Body of pancreas (tissue), 4 donors: ENCODE data around the gene GSDME. TPM values are rescaled to one million over a fixed set of nuclear protein-coding genes. Genes with fewer than 3 reads are reported as not detected.

Experiments used
- ATAC-seq: fragments of 150-250 bp; one replicate; pipeline ENCODE4 v1.9.1; 2016
- DNase-seq, 4 donors: peaks; one replicate each; pipeline ENCODE4 v3.0.0-alpha.2; 2019
- H3K27ac ChIP-seq, 4 donors: fragments of 200-600 bp; sonication (generic); 1 replicate in 3 of 4; 2 replicates in 1 of 4; pipeline versions ENCODE4 v1.5.1 to v1.6.1; 2016 to 2019; ENCODE audit warnings: mild to moderate bottlenecking in 1 of 4, mixed read lengths in 1 of 4, moderate library complexity in 1 of 4
- H3K27me3 ChIP-seq, 2 donors: fragments of 200-600 bp; sonication (generic); one replicate each; pipeline ENCODE4 v1.6.0; 2016; ENCODE audit warnings: mild to moderate bottlenecking in 1 of 2
- H3K36me3 ChIP-seq, 2 donors: fragments of 200-600 bp; sonication (generic); replicated peaks in 1 of 2; 2 replicates each; pipeline ENCODE4 v1.5.1; 2016; ENCODE audit warnings: low read depth in 2 of 2; ENCODE audit not compliant: insufficient read depth in 1 of 2
- H3K4me1 ChIP-seq: fragments of 200-600 bp; sonication (generic); one replicate; pipeline ENCODE4 v1.6.0; 2016
- H3K4me3 ChIP-seq, 2 donors: fragments of 200-600 bp; sonication (generic); 1 replicate in 1 of 2; 2 replicates in 1 of 2; pipeline ENCODE4 v1.5.1; 2016 to 2019
- H3K9me3 ChIP-seq, 3 donors: fragments of 200-600 bp; sonication (generic); 1 replicate in 2 of 3; 2 replicates in 1 of 3; pipeline ENCODE4 v1.5.1; 2016
- POLR2A ChIP-seq, 3 donors: fragments of 450-650 bp; IDR thresholded peaks; one replicate each; pipeline ENCODE4 v1.6.1; 2016; ENCODE audit warnings: antibody characterized with exemption in 3 of 3, mild to moderate bottlenecking in 2 of 3
- WGBS, 2 donors: methylation state at CpG; one replicate each; pipeline ENCODE4 v1.1.5; 2017; 5-methylcytosine and 5-hydroxymethylcytosine counted together
- intact Hi-C: fragments of 100-400 bp; cut with DNase I; formaldehyde crosslinking; loops from one replicate; pipeline ENCODE4 v1.15.1; 2023
- total RNA-seq, 2 donors: library from RNA; depleted of rRNA; stranded (reverse); fragments of >200 nt; gene quantifications; one replicate each; pipeline ENCODE4 v1.1.0, GENCODE V29; 2016
- TF ChIP-seq, protein P1 (sequence below), 7 experiments: fragments of 450-650 bp in 4 of 7; fragments of 200-600 bp in 3 of 7; sonication (generic) in 3 of 7; IDR thresholded peaks; one replicate each; pipeline ENCODE4 v1.5.1; 2016 to 2019; ENCODE audit warnings: antibody characterized with exemption in 7 of 7

The GSDME gene
- total RNA-seq, 2 donors from 2014 or later: 3.6 to 5.3 TPM

GRCh38 chr7:24700521-24701260 lies 56.6 kb downstream of the GSDME start:
- 67 to 74% methylated on average over 9 of the region's 9 CpGs for WGBS, 2 donors
- Histone ChIP-seq H3K9me3 (no peaks in the 10 kb centered on the region), H3K27me3 (no peaks in the 10 kb centered on the region), H3K27ac (no peak overlapping the region), H3K4me1 (no peaks in the 10 kb centered on the region), H3K36me3 (no peaks in the 10 kb centered on the region), H3K4me3 (no peak overlapping the region)
- ATAC-seq: no peak
- DNase-seq: no peak
- TF ChIP-seq POLR2A (IDR thresholded peaks at IDR 0.05): no peak
- TF ChIP-seq, protein P1, sequence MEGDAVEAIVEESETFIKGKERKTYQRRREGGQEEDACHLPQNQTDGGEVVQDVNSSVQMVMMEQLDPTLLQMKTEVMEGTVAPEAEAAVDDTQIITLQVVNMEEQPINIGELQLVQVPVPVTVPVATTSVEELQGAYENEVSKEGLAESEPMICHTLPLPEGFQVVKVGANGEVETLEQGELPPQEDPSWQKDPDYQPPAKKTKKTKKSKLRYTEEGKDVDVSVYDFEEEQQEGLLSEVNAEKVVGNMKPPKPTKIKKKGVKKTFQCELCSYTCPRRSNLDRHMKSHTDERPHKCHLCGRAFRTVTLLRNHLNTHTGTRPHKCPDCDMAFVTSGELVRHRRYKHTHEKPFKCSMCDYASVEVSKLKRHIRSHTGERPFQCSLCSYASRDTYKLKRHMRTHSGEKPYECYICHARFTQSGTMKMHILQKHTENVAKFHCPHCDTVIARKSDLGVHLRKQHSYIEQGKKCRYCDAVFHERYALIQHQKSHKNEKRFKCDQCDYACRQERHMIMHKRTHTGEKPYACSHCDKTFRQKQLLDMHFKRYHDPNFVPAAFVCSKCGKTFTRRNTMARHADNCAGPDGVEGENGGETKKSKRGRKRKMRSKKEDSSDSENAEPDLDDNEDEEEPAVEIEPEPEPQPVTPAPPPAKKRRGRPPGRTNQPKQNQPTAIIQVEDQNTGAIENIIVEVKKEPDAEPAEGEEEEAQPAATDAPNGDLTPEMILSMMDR (IDR thresholded peaks at IDR 0.05): no peak
- intact Hi-C loops: no loop called here

DNA sequence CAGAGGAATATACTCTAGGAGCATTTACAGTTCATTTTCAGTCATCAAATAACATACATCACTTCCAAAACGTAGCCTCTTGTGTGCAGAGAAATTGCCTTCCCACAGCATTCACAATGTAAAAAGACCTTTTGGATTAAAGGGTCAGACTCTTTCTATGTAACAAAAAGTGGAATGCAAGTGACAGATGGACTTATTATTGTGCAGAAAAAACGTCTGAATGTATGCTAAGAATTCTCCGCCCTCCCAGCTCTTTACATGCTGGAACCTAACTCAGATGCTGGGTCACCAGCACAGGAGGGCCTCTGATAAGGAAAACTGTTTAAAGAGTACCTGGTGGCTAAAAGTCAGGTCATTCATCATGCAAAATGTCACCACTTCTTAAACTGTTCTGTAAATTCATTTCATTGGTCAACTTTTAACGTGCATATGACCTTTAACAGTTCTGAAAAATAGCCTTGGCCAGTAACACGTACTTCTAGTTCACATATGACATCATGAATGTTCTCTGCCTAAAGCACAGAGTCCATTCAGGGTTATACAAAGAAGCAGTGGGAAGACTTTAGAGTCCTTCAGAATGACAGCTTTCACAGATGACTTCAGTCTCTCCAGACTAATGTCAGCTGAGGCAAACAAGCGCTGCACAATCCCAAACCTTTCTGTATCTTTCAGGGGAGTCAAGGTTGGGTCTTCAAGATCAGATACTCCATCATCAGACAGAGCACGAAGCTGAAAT lies 58.6 kb downstream of the GSDME start:
- H3K27ac ChIP-seq: no peak overlapping the region
- H3K4me3 ChIP-seq: no peak overlapping the region
- no peaks in the 10 kb centered on the region for H3K4me1 ChIP-seq
- H3K36me3 ChIP-seq: no peaks in the 10 kb centered on the region
- no peak for ATAC-seq
- WGBS, 2 donors: 75 to 84% methylated on average over 7 of the region's 7 CpGs
- DNase-seq: no peak
- no peaks in the 10 kb centered on the region for H3K9me3 ChIP-seq
- TF ChIP-seq POLR2A (IDR thresholded peaks at IDR 0.05): no peak
- TF ChIP-seq, protein P1 (IDR thresholded peaks at IDR 0.05): no peak
- no peaks in the 10 kb centered on the region for H3K27me3 ChIP-seq
- intact Hi-C loops: no loop called here

GRCh38 chr7:24697416-24697815 lies 59.8 kb downstream of the GSDME start:
- Histone ChIP-seq H3K27me3 (no peaks in the 10 kb centered on the region), H3K36me3 (no peaks in the 10 kb centered on the region), H3K4me1 (no peaks in the 10 kb centered on the region), H3K27ac (no peak overlapping the region), H3K4me3 (no peak overlapping the region), H3K9me3 (no peaks in the 10 kb centered on the region)
- DNase-seq (no peak), ATAC-seq (no peak)
- TF ChIP-seq, protein P1 (IDR thresholded peaks at IDR 0.05): no peak
- no peak for TF ChIP-seq POLR2A (IDR thresholded peaks at IDR 0.05)
- WGBS, 2 donors: 80 to 83% methylated on average over 4 of the region's 4 CpGs
- intact Hi-C loops: no loop called here

DNA sequence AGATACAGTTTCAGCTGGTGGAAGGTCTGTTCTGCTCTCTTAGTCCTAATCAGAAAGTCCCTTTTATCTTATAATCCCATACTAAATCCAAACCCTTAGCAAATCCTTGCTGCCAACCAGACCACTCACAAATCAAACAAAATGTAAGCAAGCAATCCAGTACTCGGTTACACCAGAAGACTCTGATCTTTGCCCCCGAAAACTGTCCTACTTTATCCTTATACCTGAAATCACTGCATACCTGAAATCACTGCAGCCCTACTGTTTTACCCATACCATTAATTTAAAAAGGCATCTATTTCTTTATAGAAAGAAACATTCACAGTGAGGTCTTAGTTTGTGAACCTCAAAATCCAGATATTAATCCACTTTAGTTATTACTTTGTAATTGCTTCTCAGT lies 64.7 kb downstream of the GSDME start:
- Histone ChIP-seq H3K9me3 (no peaks in the 10 kb centered on the region), H3K27me3 (no peaks in the 10 kb centered on the region), H3K36me3 (no peaks in the 10 kb centered on the region), H3K27ac (no peak overlapping the region), H3K4me1 (no peaks in the 10 kb centered on the region), H3K4me3 (no peak overlapping the region)
- intact Hi-C loops: no loop called here
- 88 to 94% methylated on average over 2 of the region's 2 CpGs for whole genome bisulfite sequencing, 2 donors
- no peak for DNase-seq
- no peak for ATAC-seq
- TF ChIP-seq, protein P1 (IDR thresholded peaks at IDR 0.05): no peak
- no peak for TF ChIP-seq POLR2A (IDR thresholded peaks at IDR 0.05)
